GM12878 (cell line): Measurements from ENCODE around the gene UTS2. TPM values are rescaled to one million over a fixed set of nuclear protein-coding genes. Genes with fewer than 3 reads are reported as not detected.

Experiments used
- ATAC-seq: fragments of 200-7000 bp; cut with Tn5 transposase; 3 replicates; pipeline ENCODE4 v1.9.1; 2020; ENCODE audit warnings: mild to moderate bottlenecking, moderate library complexity
- BruUV-seq: library from RNA; stranded (reverse); fragments of 400-500 nt; replicated peaks from 2 replicates; lab custom pipeline; 2021; lab: Mats Ljungman, UMichigan
- CTCF ChIA-PET: fragments of 300-600 bp; sonication (Branson Sonifier 250); formaldehyde crosslinking; extraction: SDS; loops from one replicate; lab custom pipeline; 2021; ENCODE audit warnings: inconsistent platforms; lab: Yijun Ruan, JAX
- POLR2A ChIA-PET: fragments of 350-600 bp; formaldehyde crosslinking; extraction: SDS; loops from one replicate; lab custom pipeline; 2021; ENCODE audit warnings: inconsistent platforms; lab: Charles Lee
- RAD21 ChIA-PET: fragments of 300-600 bp; sonication (Branson Sonifier 250); formaldehyde crosslinking; loops from one replicate; lab custom pipeline; 2023; ENCODE audit warnings: antibody characterized with exemption; ENCODE audit not compliant: unreplicated experiment; lab: Charles Lee
- SMC1A ChIA-PET: fragments of 300-600 bp; sonication (Branson Sonifier 250); formaldehyde crosslinking; loops from one replicate; lab custom pipeline; 2023; ENCODE audit not compliant: unreplicated experiment, uncharacterized antibody; lab: Charles Lee
- DNase-seq: peaks from one replicate; pipeline ENCODE4 v3.0.0-alpha.2; 2011; ENCODE audit warnings: low read depth, low spot score
- FAIRE-seq: peaks from 3 replicates; lab custom pipeline; 2011; peaks lifted over from hg19 to GRCh38; lab: Jason Lieb, UNC
- H2AFZ ChIP-seq: 2 replicates; pipeline ENCODE4 v1.6.0; 2011; ENCODE audit warnings: low read depth, low read length, control low read depth; ENCODE audit not compliant: control insufficient read depth
- H3K27ac ChIP-seq: 2 replicates; pipeline ENCODE4 v1.5.1; 2011; ENCODE audit warnings: control low read depth; ENCODE audit not compliant: control insufficient read depth, insufficient read depth
- H3K27me3 ChIP-seq, 2 experiments: replicated peaks in 1 of 2; 2 replicates each; pipeline versions ENCODE4 v1.6.0 to v1.6.1; 2011; ENCODE audit warnings: low read length in 1 of 2; ENCODE audit not compliant: control insufficient read depth in 2 of 2, insufficient read depth in 2 of 2
- H3K36me3 ChIP-seq, 2 experiments: 2 replicates each; pipeline ENCODE4 v1.5.1; 2011; ENCODE audit warnings: low read length in 1 of 2; ENCODE audit not compliant: control insufficient read depth in 2 of 2, insufficient read depth in 2 of 2
- H3K4me1 ChIP-seq: 2 replicates; pipeline ENCODE4 v1.6.1; 2011; ENCODE audit warnings: mild to moderate bottlenecking, low read length, moderate library complexity, mixed read lengths; ENCODE audit not compliant: control insufficient read depth, insufficient read depth
- H3K4me2 ChIP-seq: 2 replicates; pipeline ENCODE4 v1.6.0; 2011; ENCODE audit warnings: control low read depth; ENCODE audit not compliant: control insufficient read depth, insufficient read depth
- H3K4me3 ChIP-seq: fragments of 200-600 bp; sonication (generic); 2 replicates; pipeline ENCODE4 v1.5.1; 2016
- H3K79me2 ChIP-seq: 2 replicates; pipeline ENCODE4 v1.6.0; 2011; ENCODE audit warnings: low read length; ENCODE audit not compliant: control insufficient read depth, insufficient read depth
- H3K9ac ChIP-seq: 2 replicates; pipeline ENCODE4 v1.8.0; 2011; ENCODE audit warnings: low read length, control low read depth, mixed read lengths; ENCODE audit not compliant: control insufficient read depth, insufficient read depth
- H3K9me3 ChIP-seq: replicated peaks from 3 replicates; pipeline ENCODE4 v1.5.1; 2011; ENCODE audit warnings: mild to moderate bottlenecking, low read length; ENCODE audit not compliant: control insufficient read depth, insufficient read depth
- H4K20me1 ChIP-seq: 2 replicates; pipeline ENCODE4 v1.6.0; 2011; ENCODE audit not compliant: control insufficient read depth, insufficient read depth
- CHD1 ChIP-seq: IDR thresholded peaks from 2 replicates; pipeline ENCODE4 v1.6.1; 2012; ENCODE audit warnings: low read depth, low read length, improper control_type of control experiment
- CREM ChIP-seq: IDR thresholded peaks from 2 replicates; pipeline ENCODE4 v1.6.1; 2014; ENCODE audit warnings: antibody characterized with exemption, low read depth
- EP300 ChIP-seq, 2 experiments: fragments of 150-350 bp in 1 of 2; IDR thresholded peaks; 2 replicates each; pipeline ENCODE4 v1.6.1; 2011 to 2012; ENCODE audit warnings: low read depth in 2 of 2, low read length in 2 of 2, borderline replicate concordance in 1 of 2, improper control_type of control experiment in 1 of 2, inconsistent platforms in 1 of 2; ENCODE audit not compliant: control insufficient read depth in 1 of 2
- GATAD2B ChIP-seq: fragments of 450-650 bp; conservative IDR thresholded peaks from 2 replicates; pipeline ENCODE4 v1.6.1; 2017; ENCODE audit warnings: low read depth, mild to moderate bottlenecking, moderate library complexity
- IKZF2 ChIP-seq, 2 experiments: fragments of 450-650 bp; IDR thresholded peaks; 2 replicates each; pipeline ENCODE4 v1.6.1; 2017; ENCODE audit warnings: mild to moderate bottlenecking in 2 of 2, moderate library complexity in 2 of 2
- IRF5 ChIP-seq: fragments of 450-650 bp; IDR thresholded peaks from 2 replicates; pipeline ENCODE4 v1.6.1; 2017; ENCODE audit warnings: borderline replicate concordance
- MEF2A ChIP-seq: IDR thresholded peaks from 2 replicates; pipeline ENCODE4 v1.6.1; 2011; ENCODE audit warnings: low read depth, mild to moderate bottlenecking, low read length, moderate library complexity; ENCODE audit not compliant: insufficient read depth
- SMARCA5 ChIP-seq: fragments of 450-650 bp; IDR thresholded peaks from 2 replicates; pipeline ENCODE4 v1.6.1; 2017; ENCODE audit warnings: mild to moderate bottlenecking
- TCF7 ChIP-seq: IDR thresholded peaks from 2 replicates; pipeline ENCODE4 v1.6.1; 2014; ENCODE audit warnings: antibody characterized with exemption, borderline replicate concordance
- ZNF687 ChIP-seq: fragments of 450-650 bp; IDR thresholded peaks from 2 replicates; pipeline ENCODE4 v1.6.1; 2017; ENCODE audit warnings: mild to moderate bottlenecking, moderate library complexity
- WGBS: methylation state at CpG from one replicate; pipeline ENCODE4 v1.1.6; 2016; ENCODE audit warnings: low lambda C conversion rate; ENCODE audit not compliant: insufficient replicate concordance, insufficient coverage; ENCODE audit errors: missing lambda C conversion rate; 5-methylcytosine and 5-hydroxymethylcytosine counted together
- in situ Hi-C: fragments of 300-500 bp; cut with MboI; formaldehyde crosslinking; loops from 9 replicates; pipeline ENCODE4 v1.14.3; 2018; ENCODE audit warnings: mixed read lengths
- intact Hi-C: fragments of 100-400 bp; cut with micrococcal nuclease; formaldehyde crosslinking; loops from one replicate; pipeline ENCODE4 v1.14.2; 2022; ENCODE audit not compliant: unreplicated experiment
- polyA plus RNA-seq, 11 experiments: library from polyadenylated mRNA; depleted of rRNA in 4 of 11; unstranded in 6 of 11; stranded (reverse) in 5 of 11; fragments of >200 nt; fragmentation: Nextera tagmentation in 4 of 11; fragmentation: Illumina TruSeq in 1 of 11; extraction: Ambion mirVana in 4 of 11; extraction: Trizol in 1 of 11; gene quantifications; 1 replicate in 1 of 11; 2 replicates in 10 of 11; pipeline versions ENCODE4 v1.2.1 to v1.2.3, GENCODE V29; 2011 to 2016; ENCODE audit warnings: inconsistent platforms in 2 of 11, missing spikeins in 2 of 11, low read depth in 1 of 11
- total RNA-seq, 4 experiments: library from RNA; depleted of rRNA in 3 of 4; stranded (reverse); fragments of >200 nt in 3 of 4; fragmentation: Illumina TruSeq in 1 of 4; extraction: Trizol in 1 of 4; gene quantifications; 2 replicates each; pipeline versions ENCODE4 v1.2.1 to v1.2.3, GENCODE V29; 2013 to 2021
- TF ChIP-seq, protein P1 (sequence below): fragments of 150-350 bp; IDR thresholded peaks from 2 replicates; pipeline ENCODE4 v1.6.1; 2014; ENCODE audit warnings: mild to moderate bottlenecking, low read depth, low read length
- TF ChIP-seq, protein P2 (sequence below): fragments of 450-650 bp; IDR thresholded peaks from 2 replicates; pipeline ENCODE4 v1.6.1; 2017; ENCODE audit warnings: antibody characterized with exemption, mild to moderate bottlenecking, moderate library complexity

The UTS2 gene
- total and polyA plus RNA-seq, 10 of the 15 experiments (the other 5 are each of a cell fraction or from before 2014, with no cell fraction given), result not detected

DNA sequence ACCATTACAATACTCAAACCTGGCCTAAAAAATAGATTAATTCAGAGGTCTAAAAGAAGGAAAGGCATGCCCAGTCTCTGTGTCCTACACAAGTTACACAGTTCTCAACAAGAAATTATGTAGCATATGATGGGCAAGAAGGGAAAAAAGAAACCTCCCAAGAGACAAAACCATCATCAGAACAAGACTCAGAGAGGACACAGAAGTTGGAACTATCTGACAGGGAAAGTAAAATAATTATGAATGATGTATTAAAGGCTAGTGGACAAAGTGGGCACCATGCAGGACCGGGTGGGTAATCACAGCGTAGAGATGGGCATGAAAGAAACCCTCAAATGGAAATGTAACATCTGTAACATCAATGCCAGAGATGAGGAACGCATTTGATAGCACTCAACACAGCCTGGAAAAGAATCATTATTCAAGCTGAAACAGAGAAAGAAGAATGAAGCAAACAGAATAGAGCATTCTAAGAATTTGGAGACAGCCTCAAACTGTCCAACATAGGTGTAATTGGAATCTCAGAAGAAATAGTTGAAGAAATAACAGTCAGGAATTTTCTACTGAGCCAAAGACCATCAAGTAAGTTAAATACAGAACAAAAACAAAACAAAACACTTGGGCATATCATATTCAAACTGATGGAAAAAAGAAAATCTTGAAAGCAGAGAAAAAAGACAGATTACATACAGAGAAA lies 39.0 kb downstream of the UTS2 start (continued):
- TF ChIP-seq SMARCA5 (no peak), IKZF2 (IDR thresholded peaks at IDR 0.05) (no peak), TCF7 (no peak), IRF5 (no peak)
- TF ChIP-seq, protein P1, sequence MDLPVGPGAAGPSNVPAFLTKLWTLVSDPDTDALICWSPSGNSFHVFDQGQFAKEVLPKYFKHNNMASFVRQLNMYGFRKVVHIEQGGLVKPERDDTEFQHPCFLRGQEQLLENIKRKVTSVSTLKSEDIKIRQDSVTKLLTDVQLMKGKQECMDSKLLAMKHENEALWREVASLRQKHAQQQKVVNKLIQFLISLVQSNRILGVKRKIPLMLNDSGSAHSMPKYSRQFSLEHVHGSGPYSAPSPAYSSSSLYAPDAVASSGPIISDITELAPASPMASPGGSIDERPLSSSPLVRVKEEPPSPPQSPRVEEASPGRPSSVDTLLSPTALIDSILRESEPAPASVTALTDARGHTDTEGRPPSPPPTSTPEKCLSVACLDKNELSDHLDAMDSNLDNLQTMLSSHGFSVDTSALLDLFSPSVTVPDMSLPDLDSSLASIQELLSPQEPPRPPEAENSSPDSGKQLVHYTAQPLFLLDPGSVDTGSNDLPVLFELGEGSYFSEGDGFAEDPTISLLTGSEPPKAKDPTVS, result no peak
- TF ChIP-seq, all 136 proteins: peak for 0

GRCh38 chr1:7811476-7811875 lies 41.4 kb downstream of the UTS2 start:
- FAIRE-seq, result no peak
- no peak overlapping the region for H3K9ac ChIP-seq
- H3K36me3 ChIP-seq, result no peaks in the 10 kb centered on the region
- 51% methylated on average over 6 of the region's 6 CpGs for WGBS
- H3K79me2 ChIP-seq, result no peaks in the 10 kb centered on the region
- no peak for DNase-seq
- H3K27me3 ChIP-seq, result no peaks in the 10 kb centered on the region
- ChIA-PET POLR2A (no interaction called here), SMC1A (interaction anchor here (0.7 to 1.2 kb wide), 3 partner anchors 59 to 275 kb away, joined by 3 to 4 read pairs (median 3); no protein-coding TSS in a partner anchor), CTCF (interaction anchor here (2.3 kb wide), 1 partner anchor 93 kb away, joined by 7 read pairs; no protein-coding TSS in a partner anchor), RAD21 (no interaction called here)
- no TSS peak for BruUV-seq
- H2AFZ ChIP-seq, result no peak overlapping the region
- TF ChIP-seq, protein P2, sequence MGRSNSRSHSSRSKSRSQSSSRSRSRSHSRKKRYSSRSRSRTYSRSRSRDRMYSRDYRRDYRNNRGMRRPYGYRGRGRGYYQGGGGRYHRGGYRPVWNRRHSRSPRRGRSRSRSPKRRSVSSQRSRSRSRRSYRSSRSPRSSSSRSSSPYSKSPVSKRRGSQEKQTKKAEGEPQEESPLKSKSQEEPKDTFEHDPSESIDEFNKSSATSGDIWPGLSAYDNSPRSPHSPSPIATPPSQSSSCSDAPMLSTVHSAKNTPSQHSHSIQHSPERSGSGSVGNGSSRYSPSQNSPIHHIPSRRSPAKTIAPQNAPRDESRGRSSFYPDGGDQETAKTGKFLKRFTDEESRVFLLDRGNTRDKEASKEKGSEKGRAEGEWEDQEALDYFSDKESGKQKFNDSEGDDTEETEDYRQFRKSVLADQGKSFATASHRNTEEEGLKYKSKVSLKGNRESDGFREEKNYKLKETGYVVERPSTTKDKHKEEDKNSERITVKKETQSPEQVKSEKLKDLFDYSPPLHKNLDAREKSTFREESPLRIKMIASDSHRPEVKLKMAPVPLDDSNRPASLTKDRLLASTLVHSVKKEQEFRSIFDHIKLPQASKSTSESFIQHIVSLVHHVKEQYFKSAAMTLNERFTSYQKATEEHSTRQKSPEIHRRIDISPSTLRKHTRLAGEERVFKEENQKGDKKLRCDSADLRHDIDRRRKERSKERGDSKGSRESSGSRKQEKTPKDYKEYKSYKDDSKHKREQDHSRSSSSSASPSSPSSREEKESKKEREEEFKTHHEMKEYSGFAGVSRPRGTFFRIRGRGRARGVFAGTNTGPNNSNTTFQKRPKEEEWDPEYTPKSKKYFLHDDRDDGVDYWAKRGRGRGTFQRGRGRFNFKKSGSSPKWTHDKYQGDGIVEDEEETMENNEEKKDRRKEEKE, result no peak
- TF ChIP-seq GATAD2B, result no peak
- no peak for TF ChIP-seq ZNF687
- no peak for TF ChIP-seq CREM
- no peak for TF ChIP-seq EP300 (IDR thresholded peaks at IDR 0.05; ENCODE audit: borderline replicate concordance in 1 of 2, control insufficient read depth in 1 of 2, low read depth in 2 of 2, low read length in 2 of 2)
- TF ChIP-seq MEF2A, result no peak
- TF ChIP-seq CHD1, result no peak
- no peak overlapping the region for H3K4me3 ChIP-seq
- peaks cover 7% of the 10 kb centered on the region; the same call in 2 of the 3 replicates for H3K9me3 ChIP-seq
- no peak for ATAC-seq
- intact Hi-C loops (no loop called here), in situ Hi-C loops (no loop called here)
- no peak overlapping the region for H3K27ac ChIP-seq
- no peaks in the 10 kb centered on the region for H3K4me1 ChIP-seq
- no peaks in the 10 kb centered on the region; the same call in 1 of the 2 replicates for H4K20me1 ChIP-seq
- H3K4me2 ChIP-seq, result no peak overlapping the region
